ENCODE measurements around the gene CLCN4. TPM values are rescaled to one million over a fixed set of nuclear protein-coding genes. Genes with fewer than 3 reads are reported as not detected.

The CLCN4 gene
- total and polyA plus RNA-seq, 10 of the 15 experiments (the other 5 are each of a cell fraction or from before 2014, with no cell fraction given) = 0.90 to 6.9 (median 2.9) TPM

GRCh38 chrX:10133980-10134676 lies 22.6 kb upstream of the CLCN4 start:
- no peak overlapping the region for H3K27ac ChIP-seq (ENCODE audit: control insufficient read depth, insufficient read depth)
- H3K4me1 ChIP-seq (ENCODE audit: control insufficient read depth, insufficient read depth, low read length) = no peaks in the 10 kb centered on the region
- H3K9ac ChIP-seq (ENCODE audit: control insufficient read depth, insufficient read depth, low read length) = no peak overlapping the region
- in situ Hi-C loops (cut with MboI) (no loop called here), intact Hi-C loops (cut with micrococcal nuclease; ENCODE audit: unreplicated experiment) (no loop called here)
- no peak overlapping the region for H3K4me2 ChIP-seq (ENCODE audit: control insufficient read depth, insufficient read depth)
- DNase-seq (ENCODE audit: low read depth, low spot score) (no peak), FAIRE-seq (no peak), ATAC-seq (no peak)
- no peaks in the 10 kb centered on the region for H3K27me3 ChIP-seq (replicated peaks in 1 of 2; ENCODE audit: control insufficient read depth in 2 of 2, insufficient read depth in 2 of 2, low read length in 1 of 2)
- TF ChIP-seq TBL1XR1 (IDR thresholded peaks at IDR 0.05; ENCODE audit: low read depth, low read length) = no peak
- no peak for TF ChIP-seq NFYA (IDR thresholded peaks at IDR 0.05; ENCODE audit: borderline replicate concordance, low read depth, low read length)
- no peak for TF ChIP-seq RBBP5 (conservative IDR thresholded peaks at IDR 0.05)
- TF ChIP-seq ZBTB11 (CRISPR knock-in tag; IDR thresholded peaks at IDR 0.05) = no peak
- no peak for TF ChIP-seq PAX8 (IDR thresholded peaks at IDR 0.05)
- no peak for TF ChIP-seq DPF2 (IDR thresholded peaks at IDR 0.05)
- no peak for TF ChIP-seq PKNOX1 (IDR thresholded peaks at IDR 0.05)
- no peak for TF ChIP-seq CTCF (IDR thresholded peaks at IDR 0.05 in 2 of 3, conservative IDR thresholded peaks at IDR 0.05 in 1 of 3; ENCODE audit: control insufficient read depth in 2 of 3, extremely low read depth in 1 of 3, insufficient read depth in 1 of 3, low read depth in 3 of 3, low read length in 3 of 3)
- ChIA-PET RAD21 (ENCODE audit: unreplicated experiment) (interaction anchor here (2.6 kb wide), 1 partner anchor 14 kb away, joined by 10 read pairs; no protein-coding TSS in a partner anchor), SMC1A (ENCODE audit: uncharacterized antibody, unreplicated experiment) (no interaction called here), POLR2A (no interaction called here), CTCF (no interaction called here)
- H3K4me3 ChIP-seq = no peak overlapping the region
- H3K79me2 ChIP-seq (ENCODE audit: control insufficient read depth, insufficient read depth, low read length) = no peaks in the 10 kb centered on the region
- H2AFZ ChIP-seq (ENCODE audit: control insufficient read depth, low read depth, low read length) = no peak overlapping the region
- no peaks in the 10 kb centered on the region for H4K20me1 ChIP-seq (ENCODE audit: control insufficient read depth, insufficient read depth)
- BruUV-seq (replicated peaks) = no TSS peak
- 72% methylated on average over 17 of the region's 20 CpGs for WGBS (ENCODE audit: insufficient coverage, insufficient replicate concordance, low lambda C conversion rate, missing lambda C conversion rate)
- H3K36me3 ChIP-seq (ENCODE audit: control insufficient read depth in 2 of 2, insufficient read depth in 2 of 2, low read length in 1 of 2) = peaks cover 0 to 2% of the 10 kb centered on the region in 2 experiments; a peak in 2 of 4 replicates
- no peaks in the 10 kb centered on the region for H3K9me3 ChIP-seq (replicated peaks; ENCODE audit: control insufficient read depth, insufficient read depth, low read length)

Data from GM12878 (cell line).